OCI-LY7 (cell line): ENCODE data around the gene STAMBP.

Experiments used
- EZH2phosphoT487 ChIP-seq: fragments of 200-600 bp; sonication (generic); IDR thresholded peaks from 2 replicates; pipeline ENCODE4 v1.6.1; 2018; ENCODE audit warnings: low read depth, borderline replicate concordance, mild to moderate bottlenecking, mixed run types, antibody characterized with exemption, low read length, moderate library complexity, mixed read lengths
- TF ChIP-seq, protein P1 (sequence below): fragments of 200-600 bp; sonication (generic); conservative IDR thresholded peaks from 2 replicates; pipeline ENCODE4 v1.5.1; 2014; ENCODE audit warnings: mild to moderate bottlenecking, antibody characterized with exemption, low read length, moderate library complexity, mixed read lengths

DNA sequence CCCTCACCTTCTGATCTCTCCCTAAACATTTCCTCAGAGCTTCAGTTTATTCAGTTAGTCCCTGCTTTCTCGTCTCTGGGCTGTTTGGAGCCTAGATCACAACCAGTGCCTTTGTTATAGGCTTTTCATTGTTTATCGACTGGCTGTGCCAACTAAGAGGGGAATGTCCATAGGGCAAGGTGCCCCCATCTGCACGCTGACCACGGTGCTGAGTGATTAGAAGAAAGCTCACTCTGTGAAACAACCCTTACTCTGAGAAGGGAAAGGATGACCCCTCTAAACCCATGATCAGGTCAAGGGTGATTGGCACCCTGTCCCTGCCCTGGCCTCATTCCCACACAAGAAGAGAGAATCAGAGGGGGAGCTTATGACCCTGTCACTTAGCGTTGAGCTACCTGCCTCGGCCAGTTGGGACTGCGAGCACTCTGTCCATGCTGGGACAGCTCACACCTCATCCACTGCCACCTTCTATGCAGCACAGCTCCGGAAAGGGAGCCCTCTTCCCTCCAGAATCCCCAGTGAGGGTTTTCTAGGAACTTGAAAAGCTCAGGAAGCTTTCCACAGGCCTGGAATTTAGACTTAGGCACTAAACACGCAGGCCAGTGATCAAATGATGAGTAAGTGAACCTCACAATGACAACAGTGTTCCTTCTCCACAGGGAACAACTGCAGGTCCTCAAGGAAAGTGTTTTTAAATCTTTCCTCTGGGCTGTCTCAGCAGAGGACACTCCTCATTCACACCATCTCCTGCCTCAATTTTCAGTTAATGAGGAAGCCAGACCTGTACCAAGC lies 61.7 kb downstream of the STAMBP start:
- TF ChIP-seq, protein P1, sequence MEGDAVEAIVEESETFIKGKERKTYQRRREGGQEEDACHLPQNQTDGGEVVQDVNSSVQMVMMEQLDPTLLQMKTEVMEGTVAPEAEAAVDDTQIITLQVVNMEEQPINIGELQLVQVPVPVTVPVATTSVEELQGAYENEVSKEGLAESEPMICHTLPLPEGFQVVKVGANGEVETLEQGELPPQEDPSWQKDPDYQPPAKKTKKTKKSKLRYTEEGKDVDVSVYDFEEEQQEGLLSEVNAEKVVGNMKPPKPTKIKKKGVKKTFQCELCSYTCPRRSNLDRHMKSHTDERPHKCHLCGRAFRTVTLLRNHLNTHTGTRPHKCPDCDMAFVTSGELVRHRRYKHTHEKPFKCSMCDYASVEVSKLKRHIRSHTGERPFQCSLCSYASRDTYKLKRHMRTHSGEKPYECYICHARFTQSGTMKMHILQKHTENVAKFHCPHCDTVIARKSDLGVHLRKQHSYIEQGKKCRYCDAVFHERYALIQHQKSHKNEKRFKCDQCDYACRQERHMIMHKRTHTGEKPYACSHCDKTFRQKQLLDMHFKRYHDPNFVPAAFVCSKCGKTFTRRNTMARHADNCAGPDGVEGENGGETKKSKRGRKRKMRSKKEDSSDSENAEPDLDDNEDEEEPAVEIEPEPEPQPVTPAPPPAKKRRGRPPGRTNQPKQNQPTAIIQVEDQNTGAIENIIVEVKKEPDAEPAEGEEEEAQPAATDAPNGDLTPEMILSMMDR: no peak
- no peak for TF ChIP-seq EZH2phosphoT487
